ENCODE data around the gene SNN. TPM values are rescaled to one million over a fixed set of nuclear protein-coding genes. Genes with fewer than 3 reads are reported as not detected.

SNN gene
- total and polyA plus RNA-seq, 2 of the 8 experiments (the other 6 are each of a cell fraction or from before 2014, with no cell fraction given) = 37.4 to 66.9 TPM

GRCh38 chr16:11697319-11697718 is 29.1 kb downstream of the SNN start (continued):
- TF ChIP-seq KDM5A (IDR thresholded peaks at IDR 0.05; ENCODE audit: low read length) (no peak), ATF2 (IDR thresholded peaks at IDR 0.05; ENCODE audit: low read length) (no peak), CHD1 (IDR thresholded peaks at IDR 0.05; ENCODE audit: low read depth, low read length) (no peak), GABPA (IDR thresholded peaks at IDR 0.05; ENCODE audit: borderline replicate concordance, insufficient read depth, low read length) (no peak), BACH1 (IDR thresholded peaks at IDR 0.05; ENCODE audit: low read length) (no peak)
- TF ChIP-seq, protein P1, sequence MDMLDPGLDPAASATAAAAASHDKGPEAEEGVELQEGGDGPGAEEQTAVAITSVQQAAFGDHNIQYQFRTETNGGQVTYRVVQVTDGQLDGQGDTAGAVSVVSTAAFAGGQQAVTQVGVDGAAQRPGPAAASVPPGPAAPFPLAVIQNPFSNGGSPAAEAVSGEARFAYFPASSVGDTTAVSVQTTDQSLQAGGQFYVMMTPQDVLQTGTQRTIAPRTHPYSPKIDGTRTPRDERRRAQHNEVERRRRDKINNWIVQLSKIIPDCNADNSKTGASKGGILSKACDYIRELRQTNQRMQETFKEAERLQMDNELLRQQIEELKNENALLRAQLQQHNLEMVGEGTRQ (IDR thresholded peaks at IDR 0.05; ENCODE audit: low read length) = no peak
